ENCODE results near the gene KRTAP5-7.

DNA sequence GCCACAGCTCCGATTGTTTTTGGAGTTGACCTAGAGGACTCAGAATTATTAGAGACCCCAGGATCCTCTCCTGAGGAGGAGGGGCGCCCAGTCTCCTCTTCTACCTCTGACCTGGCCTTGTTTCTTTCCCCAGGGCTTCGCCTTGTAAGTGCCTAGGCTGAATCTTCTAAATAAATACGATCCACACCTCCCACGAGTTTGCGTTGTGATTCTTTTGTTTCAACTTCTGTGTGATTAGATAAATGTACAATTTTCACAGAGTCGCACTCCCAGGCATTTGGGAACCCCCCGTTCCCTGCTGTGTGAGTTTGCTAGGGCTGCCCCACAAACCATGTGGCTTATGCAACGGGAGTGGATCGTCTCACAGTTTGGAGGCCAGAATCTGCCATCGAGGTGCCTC is 11.9 kb downstream of the KRTAP5-7 start:
- TF ChIP-seq, protein P1, sequence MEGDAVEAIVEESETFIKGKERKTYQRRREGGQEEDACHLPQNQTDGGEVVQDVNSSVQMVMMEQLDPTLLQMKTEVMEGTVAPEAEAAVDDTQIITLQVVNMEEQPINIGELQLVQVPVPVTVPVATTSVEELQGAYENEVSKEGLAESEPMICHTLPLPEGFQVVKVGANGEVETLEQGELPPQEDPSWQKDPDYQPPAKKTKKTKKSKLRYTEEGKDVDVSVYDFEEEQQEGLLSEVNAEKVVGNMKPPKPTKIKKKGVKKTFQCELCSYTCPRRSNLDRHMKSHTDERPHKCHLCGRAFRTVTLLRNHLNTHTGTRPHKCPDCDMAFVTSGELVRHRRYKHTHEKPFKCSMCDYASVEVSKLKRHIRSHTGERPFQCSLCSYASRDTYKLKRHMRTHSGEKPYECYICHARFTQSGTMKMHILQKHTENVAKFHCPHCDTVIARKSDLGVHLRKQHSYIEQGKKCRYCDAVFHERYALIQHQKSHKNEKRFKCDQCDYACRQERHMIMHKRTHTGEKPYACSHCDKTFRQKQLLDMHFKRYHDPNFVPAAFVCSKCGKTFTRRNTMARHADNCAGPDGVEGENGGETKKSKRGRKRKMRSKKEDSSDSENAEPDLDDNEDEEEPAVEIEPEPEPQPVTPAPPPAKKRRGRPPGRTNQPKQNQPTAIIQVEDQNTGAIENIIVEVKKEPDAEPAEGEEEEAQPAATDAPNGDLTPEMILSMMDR (IDR thresholded peaks at IDR 0.05; ENCODE audit: insufficient read depth, low read length, poor library complexity, severe bottlenecking): no peak
- TF ChIP-seq EZH2phosphoT487 (conservative IDR thresholded peaks at IDR 0.05; ENCODE audit: low read length): no peak
